HG02840 (cell line): ENCODE data around the gene FIGNL2.
"Not testable (repeated sequence)": the region's sequence is repeated elsewhere in the genome, so short reads cannot be mapped to it uniquely, and the experiment has no call there.

Experiments
- ATAC-seq: cut with Tn5 transposase; IDR thresholded peaks from one replicate; pipeline ENCODE4 v1.9.1; 2021; ENCODE audit warnings: mild to moderate bottlenecking, moderate library complexity, moderate number of reproducible peaks; ENCODE audit not compliant: unreplicated experiment, low FRiP score

The FIGNL2 gene

GRCh38 chr12:51819736-51820525 is 28.6 kb downstream of the FIGNL2 start:
- no peak for ATAC-seq

- ATAC-seq, result no peak
These were observed 29.8 kb downstream of the FIGNL2 start for GRCh38 chr12:51818566-51819300.

- no peak for ATAC-seq
These were observed 30.4 kb downstream of the FIGNL2 start for GRCh38 chr12:51818086-51818485.

GRCh38 chr12:51817027-51817953 is 31.2 kb downstream of the FIGNL2 start:
- ATAC-seq, result no peak

GRCh38 chr12:51815571-51815970 is 32.9 kb downstream of the FIGNL2 start:
- ATAC-seq, result no peak

GRCh38 chr12:51814311-51815088 is 34.0 kb downstream of the FIGNL2 start:
- ATAC-seq, result no peak

GRCh38 chr12:51813931-51814310 is 34.6 kb downstream of the FIGNL2 start:
- ATAC-seq, result no peak

GRCh38 chr12:51812871-51813270 is 35.6 kb downstream of the FIGNL2 start:
- no peak for ATAC-seq

GRCh38 chr12:51811203-51812202 is 37.0 kb downstream of the FIGNL2 start:
- ATAC-seq, result no peak

- no peak for ATAC-seq
These were observed 39.3 kb downstream of the FIGNL2 start for GRCh38 chr12:51809193-51809592.

GRCh38 chr12:51806896-51807295 is 41.6 kb downstream of the FIGNL2 start:
- ATAC-seq, result no peak

- ATAC-seq, result no peak
These were observed 47.5 kb downstream of the FIGNL2 start for GRCh38 chr12:51801027-51801426.

GRCh38 chr12:51798501-51798900 is 50.0 kb downstream of the FIGNL2 start:
- no peak for ATAC-seq

- not testable (repeated sequence) for ATAC-seq
These were observed 50.5 kb downstream of the FIGNL2 start for GRCh38 chr12:51798051-51798450.

GRCh38 chr12:51797301-51797700 is 51.2 kb downstream of the FIGNL2 start:
- ATAC-seq, result no peak

- no peak for ATAC-seq
These were observed 55.3 kb downstream of the FIGNL2 start for GRCh38 chr12:51793201-51793600.

GRCh38 chr12:51792417-51792816 is 56.1 kb downstream of the FIGNL2 start:
- ATAC-seq, result no peak

- no peak for ATAC-seq
These were observed 59.6 kb downstream of the FIGNL2 start for GRCh38 chr12:51788876-51789275.

GRCh38 chr12:51785906-51786305 is 62.6 kb downstream of the FIGNL2 start:
- ATAC-seq, result no peak
